ENCODE data around the gene KRTAP10-12.

DNA sequence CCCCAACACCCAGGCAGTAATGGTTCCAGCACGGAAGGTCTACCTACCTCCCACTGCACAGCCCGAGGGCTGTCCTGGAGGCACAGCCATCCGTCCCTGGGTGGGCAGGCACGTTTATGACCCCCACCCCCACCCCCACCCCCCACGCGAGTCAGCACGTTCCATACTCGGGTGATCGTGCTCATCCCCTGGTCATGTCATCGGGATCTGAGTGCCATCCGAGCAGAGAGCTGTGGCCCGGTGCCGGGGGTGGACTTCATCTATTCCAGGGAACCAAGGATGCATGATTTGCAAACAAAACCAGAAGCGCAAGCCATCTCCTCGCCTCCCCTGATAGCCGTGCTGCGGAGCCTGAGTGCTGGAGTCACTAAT is 13.3 kb downstream of the KRTAP10-12 start:
- TF ChIP-seq, protein P1, sequence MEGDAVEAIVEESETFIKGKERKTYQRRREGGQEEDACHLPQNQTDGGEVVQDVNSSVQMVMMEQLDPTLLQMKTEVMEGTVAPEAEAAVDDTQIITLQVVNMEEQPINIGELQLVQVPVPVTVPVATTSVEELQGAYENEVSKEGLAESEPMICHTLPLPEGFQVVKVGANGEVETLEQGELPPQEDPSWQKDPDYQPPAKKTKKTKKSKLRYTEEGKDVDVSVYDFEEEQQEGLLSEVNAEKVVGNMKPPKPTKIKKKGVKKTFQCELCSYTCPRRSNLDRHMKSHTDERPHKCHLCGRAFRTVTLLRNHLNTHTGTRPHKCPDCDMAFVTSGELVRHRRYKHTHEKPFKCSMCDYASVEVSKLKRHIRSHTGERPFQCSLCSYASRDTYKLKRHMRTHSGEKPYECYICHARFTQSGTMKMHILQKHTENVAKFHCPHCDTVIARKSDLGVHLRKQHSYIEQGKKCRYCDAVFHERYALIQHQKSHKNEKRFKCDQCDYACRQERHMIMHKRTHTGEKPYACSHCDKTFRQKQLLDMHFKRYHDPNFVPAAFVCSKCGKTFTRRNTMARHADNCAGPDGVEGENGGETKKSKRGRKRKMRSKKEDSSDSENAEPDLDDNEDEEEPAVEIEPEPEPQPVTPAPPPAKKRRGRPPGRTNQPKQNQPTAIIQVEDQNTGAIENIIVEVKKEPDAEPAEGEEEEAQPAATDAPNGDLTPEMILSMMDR (conservative IDR thresholded peaks at IDR 0.05; ENCODE audit: low read depth, low read length) = no peak
- TF ChIP-seq EZH2 (IDR thresholded peaks at IDR 0.05; ENCODE audit: borderline replicate concordance, low read depth, low read length, poor library complexity, severe bottlenecking) = no peak
